CD14-positive monocyte (primary cell): ENCODE measurements around the gene CD2AP. TPM values are rescaled to one million over a fixed set of nuclear protein-coding genes. Genes with fewer than 3 reads are reported as not detected.

ENCODE experiments used
- DNase-seq, 3 donors: peaks; one replicate each; pipeline ENCODE4 v3.0.0-alpha.2; 2011 to 2022
- H2AFZ ChIP-seq: 2 replicates; pipeline ENCODE4 v1.6.0; 2012; ENCODE audit warnings: mild to moderate bottlenecking, low read depth, low read length, inconsistent platforms; ENCODE audit not compliant: insufficient read depth, poor library complexity, severe bottlenecking
- H3K27ac ChIP-seq, 2 donors: 1 replicate in 1 of 2; 2 replicates in 1 of 2; pipeline ENCODE4 v1.5.1; 2012 to 2013; ENCODE audit warnings: low read length in 2 of 2, control low read depth in 1 of 2, inconsistent platforms in 1 of 2, low read depth in 1 of 2, mild to moderate bottlenecking in 1 of 2
- H3K27me3 ChIP-seq, 2 donors: one replicate each; pipeline versions ENCODE4 v1.6.0 to v1.6.1; 2011 to 2013; ENCODE audit warnings: low read length in 2 of 2; ENCODE audit not compliant: control insufficient read depth in 2 of 2, insufficient read depth in 2 of 2
- H3K36me3 ChIP-seq, 2 donors: replicated peaks in 1 of 2; 1 replicate in 1 of 2; 2 replicates in 1 of 2; pipeline versions ENCODE4 v1.5.1 to v1.6.1; 2012 to 2013; ENCODE audit warnings: low read length in 2 of 2, control low read depth in 1 of 2, inconsistent platforms in 1 of 2, mild to moderate bottlenecking in 1 of 2; ENCODE audit not compliant: insufficient read depth in 2 of 2, control insufficient read depth in 1 of 2
- H3K4me1 ChIP-seq, 2 donors: 1 replicate in 1 of 2; 2 replicates in 1 of 2; pipeline versions ENCODE4 v1.5.1 to v1.6.1; 2012 to 2013; ENCODE audit warnings: low read length in 2 of 2, control low read depth in 1 of 2, inconsistent platforms in 1 of 2, mild to moderate bottlenecking in 1 of 2, moderate library complexity in 1 of 2; ENCODE audit not compliant: insufficient read depth in 2 of 2, control insufficient read depth in 1 of 2
- H3K4me2 ChIP-seq: replicated peaks from 2 replicates; pipeline ENCODE3; 2012; ENCODE audit warnings: low read length, moderate library complexity, mild to moderate bottlenecking; ENCODE audit not compliant: poor library complexity, severe bottlenecking; ENCODE audit errors: extremely low read depth
- H3K4me3 ChIP-seq, 3 experiments: fragments of 200-600 bp in 1 of 3; sonication (generic) in 1 of 3; replicated peaks in 1 of 3; 1 replicate in 2 of 3; 2 replicates in 1 of 3; pipeline ENCODE4 v1.5.1; 2011 to 2013; ENCODE audit warnings: low read length in 3 of 3, mild to moderate bottlenecking in 3 of 3, control low read depth in 2 of 3, low read depth in 2 of 3, inconsistent platforms in 1 of 3, moderate library complexity in 1 of 3
- H3K79me2 ChIP-seq: 2 replicates; pipeline ENCODE4 v1.6.0; 2012; ENCODE audit warnings: mild to moderate bottlenecking, control low read depth, inconsistent platforms, low read length, moderate library complexity; ENCODE audit not compliant: insufficient read depth
- H3K9ac ChIP-seq: 2 replicates; pipeline ENCODE4 v1.6.0; 2017; ENCODE audit warnings: low read length, mild to moderate bottlenecking; ENCODE audit not compliant: insufficient read depth, poor library complexity, severe bottlenecking
- H3K9me3 ChIP-seq, 2 donors: replicated peaks in 1 of 2; 1 replicate in 1 of 2; 2 replicates in 1 of 2; pipeline versions ENCODE4 v1.5.1 to v1.6.1; 2012 to 2013; ENCODE audit warnings: low read length in 2 of 2, control low read depth in 1 of 2; ENCODE audit not compliant: control insufficient read depth in 1 of 2, insufficient read depth in 1 of 2
- H4K20me1 ChIP-seq: 2 replicates; pipeline ENCODE4 v1.6.0; 2012; ENCODE audit warnings: mild to moderate bottlenecking, low read length, control low read depth, moderate library complexity; ENCODE audit not compliant: insufficient read depth
- H3K27ac Mint-ChIP-seq, 7 donors: one replicate each; pipeline ENCODE4 v1.8.0; 2020; ENCODE audit warnings: mild to moderate bottlenecking in 7 of 7, mixed read lengths in 7 of 7, moderate library complexity in 6 of 7, inconsistent platforms in 2 of 7
- H3K27me3 Mint-ChIP-seq, 3 donors: one replicate each; pipeline ENCODE4 v1.8.0; 2021 to 2022; ENCODE audit warnings: low read depth in 3 of 3, mild to moderate bottlenecking in 3 of 3, mixed read lengths in 3 of 3, moderate library complexity in 3 of 3, inconsistent platforms in 1 of 3
- H3K36me3 Mint-ChIP-seq, 2 donors: one replicate each; pipeline ENCODE4 v1.8.0; 2020; ENCODE audit warnings: mixed read lengths in 2 of 2, inconsistent platforms in 1 of 2, mild to moderate bottlenecking in 1 of 2
- H3K4me1 Mint-ChIP-seq: one replicate; pipeline ENCODE4 v1.8.0; 2020; ENCODE audit warnings: mild to moderate bottlenecking, mixed read lengths
- H3K4me3 Mint-ChIP-seq, 2 donors: one replicate each; pipeline ENCODE4 v1.8.0; 2020; ENCODE audit warnings: mild to moderate bottlenecking in 2 of 2, mixed read lengths in 2 of 2, moderate library complexity in 1 of 2
- H3K9me3 Mint-ChIP-seq, 7 donors: one replicate each; pipeline ENCODE4 v1.8.0; 2020 to 2022; ENCODE audit warnings: mixed read lengths in 7 of 7, mild to moderate bottlenecking in 6 of 7, moderate library complexity in 6 of 7, inconsistent platforms in 2 of 7
- WGBS: methylation state at CpG from one replicate; pipeline ENCODE4 v1.1.5; 2013; ENCODE audit warnings: missing lambda C conversion rate; ENCODE audit not compliant: insufficient coverage; 5-methylcytosine and 5-hydroxymethylcytosine counted together
- intact Hi-C, 2 donors: fragments of 100-400 bp; cut with micrococcal nuclease; formaldehyde crosslinking; loops; one replicate each; pipeline versions ENCODE4 v1.15.0 to v1.15.1; 2023
- polyA plus RNA-seq, 3 donors: library from polyadenylated mRNA; depleted of rRNA in 1 of 3; unstranded in 2 of 3; stranded (reverse) in 1 of 3; fragments of 300-500 nt in 2 of 3; fragments of >200 nt in 1 of 3; fragmentation: Illumina TruSeq in 2 of 3; gene quantifications; 1 replicate in 2 of 3; 2 replicates in 1 of 3; pipeline ENCODE4 v1.2.3, GENCODE V29; 2012 to 2021
- TF ChIP-seq, protein P1 (sequence below): fragments of 200-600 bp; IDR thresholded peaks from one replicate; pipeline ENCODE4 v1.8.0; 2022; ENCODE audit warnings: antibody characterized with exemption, mild to moderate bottlenecking

Gene CD2AP
- polyA plus RNA-seq, 3 donors: 1.5 to 2.4 (median 2.0) TPM

DNA sequence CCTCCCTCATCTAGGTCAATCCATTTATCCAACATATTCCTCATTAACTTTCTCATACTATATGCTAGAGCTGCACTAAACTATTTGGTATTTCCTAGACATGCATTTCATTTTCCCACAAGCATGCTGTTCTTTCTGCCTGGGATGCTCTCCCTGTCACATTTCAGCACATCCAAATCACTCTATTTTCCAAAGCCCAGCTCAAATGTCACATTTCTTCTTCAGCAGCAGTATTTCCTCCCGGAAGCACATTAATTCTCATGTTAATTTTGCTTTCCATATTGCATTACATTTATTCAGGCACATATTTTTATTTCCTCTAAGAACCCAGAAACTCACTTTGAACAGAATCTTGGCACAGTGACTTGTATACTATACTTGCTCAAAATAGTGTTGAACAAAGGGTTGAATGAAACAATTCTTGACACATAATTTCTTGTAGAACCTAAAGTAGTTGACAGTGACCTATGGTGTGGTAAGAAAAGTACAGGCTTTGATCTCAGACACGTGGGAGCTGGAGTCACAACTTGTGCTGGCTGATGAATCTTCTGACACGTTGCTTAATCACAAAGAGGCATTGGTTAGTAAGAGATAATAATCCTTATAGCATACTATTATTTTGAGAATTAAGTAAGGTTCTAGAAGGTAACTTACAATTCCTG, 30.8 kb upstream of the CD2AP start:
- Mint-ChIP-seq H3K36me3 (no peaks in the 10 kb centered on the region), H3K9me3 (peaks cover 4 to 21% (median 10%) of the 10 kb centered on the region in 7 donors), H3K4me1 (no peaks in the 10 kb centered on the region), H3K4me3 (no peak overlapping the region), H3K27ac (no peak overlapping the region), H3K27me3 (peaks cover 0 to 2% (median 0%) of the 10 kb centered on the region in 3 donors)
- H3K27ac ChIP-seq: no peak overlapping the region
- no peaks in the 10 kb centered on the region for H3K36me3 ChIP-seq
- H2AFZ ChIP-seq: no peak overlapping the region
- no peak overlapping the region for H3K9ac ChIP-seq
- no peak for DNase-seq
- no peaks in the 10 kb centered on the region for H3K4me1 ChIP-seq
- TF ChIP-seq, protein P1, sequence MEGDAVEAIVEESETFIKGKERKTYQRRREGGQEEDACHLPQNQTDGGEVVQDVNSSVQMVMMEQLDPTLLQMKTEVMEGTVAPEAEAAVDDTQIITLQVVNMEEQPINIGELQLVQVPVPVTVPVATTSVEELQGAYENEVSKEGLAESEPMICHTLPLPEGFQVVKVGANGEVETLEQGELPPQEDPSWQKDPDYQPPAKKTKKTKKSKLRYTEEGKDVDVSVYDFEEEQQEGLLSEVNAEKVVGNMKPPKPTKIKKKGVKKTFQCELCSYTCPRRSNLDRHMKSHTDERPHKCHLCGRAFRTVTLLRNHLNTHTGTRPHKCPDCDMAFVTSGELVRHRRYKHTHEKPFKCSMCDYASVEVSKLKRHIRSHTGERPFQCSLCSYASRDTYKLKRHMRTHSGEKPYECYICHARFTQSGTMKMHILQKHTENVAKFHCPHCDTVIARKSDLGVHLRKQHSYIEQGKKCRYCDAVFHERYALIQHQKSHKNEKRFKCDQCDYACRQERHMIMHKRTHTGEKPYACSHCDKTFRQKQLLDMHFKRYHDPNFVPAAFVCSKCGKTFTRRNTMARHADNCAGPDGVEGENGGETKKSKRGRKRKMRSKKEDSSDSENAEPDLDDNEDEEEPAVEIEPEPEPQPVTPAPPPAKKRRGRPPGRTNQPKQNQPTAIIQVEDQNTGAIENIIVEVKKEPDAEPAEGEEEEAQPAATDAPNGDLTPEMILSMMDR: no peak
- H4K20me1 ChIP-seq: no peaks in the 10 kb centered on the region
- H3K4me3 ChIP-seq: no peak overlapping the region
- no peaks in the 10 kb centered on the region for H3K79me2 ChIP-seq
- no peak overlapping the region for H3K4me2 ChIP-seq
- intact Hi-C loops: no loop called here
- H3K9me3 ChIP-seq: peaks cover 0 to 12% of the 10 kb centered on the region in 2 donors
- 67% methylated on average over 1 of the region's 3 CpGs for WGBS
- no peaks in the 10 kb centered on the region for H3K27me3 ChIP-seq

DNA sequence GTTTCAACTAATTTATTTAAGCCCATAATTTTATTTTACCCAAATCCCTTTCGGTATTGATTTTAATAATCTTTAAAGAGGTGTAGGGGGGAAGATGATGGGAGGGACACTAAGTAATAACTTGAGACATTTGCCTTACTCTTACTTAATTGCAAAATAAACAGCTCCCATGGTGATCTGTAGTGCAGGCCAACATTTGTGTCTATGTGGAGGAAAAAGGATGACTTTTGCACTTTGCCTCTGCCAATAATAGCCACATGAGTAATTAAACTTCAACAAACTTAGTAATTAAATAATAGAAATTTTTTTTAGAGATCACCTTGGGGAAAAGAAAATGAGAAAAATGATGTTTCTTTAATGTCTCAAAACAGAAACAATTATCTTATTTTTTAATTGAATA, 29.9 kb upstream of the CD2AP start:
- H3K36me3 Mint-ChIP-seq: no peaks in the 10 kb centered on the region
- Histone ChIP-seq H4K20me1 (no peaks in the 10 kb centered on the region), H3K27me3 (no peaks in the 10 kb centered on the region), H3K27ac (no peak overlapping the region), H3K4me2 (no peak overlapping the region), H3K36me3 (no peaks in the 10 kb centered on the region), H3K79me2 (no peaks in the 10 kb centered on the region), H3K9me3 (peaks cover 0 to 12% of the 10 kb centered on the region in 2 donors), H3K9ac (no peak overlapping the region), H3K4me3 (no peak overlapping the region), H3K4me1 (no peaks in the 10 kb centered on the region), H2AFZ (no peak overlapping the region)
- WGBS: no CpG with 5 or more reads among the region's 1 CpG
- no peak for DNase-seq
- peaks cover 4 to 21% (median 10%) of the 10 kb centered on the region in 7 donors for H3K9me3 Mint-ChIP-seq
- no peak overlapping the region for H3K4me3 Mint-ChIP-seq
- intact Hi-C loops: no loop called here
- H3K27me3 Mint-ChIP-seq: peaks cover 0 to 2% (median 0%) of the 10 kb centered on the region in 3 donors
- H3K4me1 Mint-ChIP-seq: no peaks in the 10 kb centered on the region
- no peak overlapping the region for H3K27ac Mint-ChIP-seq
- TF ChIP-seq, protein P1: no peak
